PC-3 (cell line): ENCODE data around the gene ELMO3.

Experiments used
- EZH2 ChIP-seq: fragments of 300-600 bp; sonication (generic); IDR thresholded peaks from one replicate; pipeline ENCODE4 v1.6.1; 2017; ENCODE audit warnings: antibody characterized with exemption, mild to moderate bottlenecking, low read length; ENCODE audit not compliant: unreplicated experiment
- TF ChIP-seq, protein P1 (sequence below): fragments of 300-600 bp; sonication (generic); conservative IDR thresholded peaks from 2 replicates; pipeline ENCODE4 v1.5.1; 2017; ENCODE audit warnings: antibody characterized with exemption, low read depth, mild to moderate bottlenecking, low read length

GRCh38 chr16:67252609-67253497 lies 53.9 kb downstream of the ELMO3 start:
- TF ChIP-seq EZH2 = no peak
- TF ChIP-seq, protein P1, sequence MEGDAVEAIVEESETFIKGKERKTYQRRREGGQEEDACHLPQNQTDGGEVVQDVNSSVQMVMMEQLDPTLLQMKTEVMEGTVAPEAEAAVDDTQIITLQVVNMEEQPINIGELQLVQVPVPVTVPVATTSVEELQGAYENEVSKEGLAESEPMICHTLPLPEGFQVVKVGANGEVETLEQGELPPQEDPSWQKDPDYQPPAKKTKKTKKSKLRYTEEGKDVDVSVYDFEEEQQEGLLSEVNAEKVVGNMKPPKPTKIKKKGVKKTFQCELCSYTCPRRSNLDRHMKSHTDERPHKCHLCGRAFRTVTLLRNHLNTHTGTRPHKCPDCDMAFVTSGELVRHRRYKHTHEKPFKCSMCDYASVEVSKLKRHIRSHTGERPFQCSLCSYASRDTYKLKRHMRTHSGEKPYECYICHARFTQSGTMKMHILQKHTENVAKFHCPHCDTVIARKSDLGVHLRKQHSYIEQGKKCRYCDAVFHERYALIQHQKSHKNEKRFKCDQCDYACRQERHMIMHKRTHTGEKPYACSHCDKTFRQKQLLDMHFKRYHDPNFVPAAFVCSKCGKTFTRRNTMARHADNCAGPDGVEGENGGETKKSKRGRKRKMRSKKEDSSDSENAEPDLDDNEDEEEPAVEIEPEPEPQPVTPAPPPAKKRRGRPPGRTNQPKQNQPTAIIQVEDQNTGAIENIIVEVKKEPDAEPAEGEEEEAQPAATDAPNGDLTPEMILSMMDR = no peak
